ENCODE data around the gene RAMAC.

GRCh38 chr15:82993144-82993543 lies 7.1 kb downstream of the RAMAC start:
- TF ChIP-seq CTCF (IDR thresholded peaks at IDR 0.05 in 4 of 5, conservative IDR thresholded peaks at IDR 0.05 in 1 of 5) (no peak), POLR2A (IDR thresholded peaks at IDR 0.05) (no peak)

Measured in gastrocnemius medialis (tissue), 4 donors.